Measurements from ENCODE around the gene HSPB2.

DNA sequence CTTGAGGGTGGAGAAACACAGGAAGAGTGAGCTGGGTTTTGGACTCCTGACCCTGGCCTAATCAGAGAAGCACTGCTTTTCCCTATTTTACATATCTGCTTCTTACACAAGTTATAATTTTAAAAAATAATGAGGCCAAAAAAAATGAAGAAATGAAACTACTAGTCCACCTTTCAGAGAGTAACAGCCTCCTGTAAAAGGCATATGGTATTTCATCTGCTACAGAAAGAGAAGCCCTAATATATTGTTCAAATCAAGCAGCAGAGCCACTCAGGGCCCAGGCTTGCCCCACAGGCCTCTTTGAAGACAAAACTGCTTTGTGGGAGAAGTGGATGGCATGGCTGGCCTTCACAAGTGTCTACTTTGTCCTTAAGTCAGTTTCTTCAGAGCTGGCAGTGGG, 34.6 kb downstream of the HSPB2 start:
- TF ChIP-seq, protein P1, sequence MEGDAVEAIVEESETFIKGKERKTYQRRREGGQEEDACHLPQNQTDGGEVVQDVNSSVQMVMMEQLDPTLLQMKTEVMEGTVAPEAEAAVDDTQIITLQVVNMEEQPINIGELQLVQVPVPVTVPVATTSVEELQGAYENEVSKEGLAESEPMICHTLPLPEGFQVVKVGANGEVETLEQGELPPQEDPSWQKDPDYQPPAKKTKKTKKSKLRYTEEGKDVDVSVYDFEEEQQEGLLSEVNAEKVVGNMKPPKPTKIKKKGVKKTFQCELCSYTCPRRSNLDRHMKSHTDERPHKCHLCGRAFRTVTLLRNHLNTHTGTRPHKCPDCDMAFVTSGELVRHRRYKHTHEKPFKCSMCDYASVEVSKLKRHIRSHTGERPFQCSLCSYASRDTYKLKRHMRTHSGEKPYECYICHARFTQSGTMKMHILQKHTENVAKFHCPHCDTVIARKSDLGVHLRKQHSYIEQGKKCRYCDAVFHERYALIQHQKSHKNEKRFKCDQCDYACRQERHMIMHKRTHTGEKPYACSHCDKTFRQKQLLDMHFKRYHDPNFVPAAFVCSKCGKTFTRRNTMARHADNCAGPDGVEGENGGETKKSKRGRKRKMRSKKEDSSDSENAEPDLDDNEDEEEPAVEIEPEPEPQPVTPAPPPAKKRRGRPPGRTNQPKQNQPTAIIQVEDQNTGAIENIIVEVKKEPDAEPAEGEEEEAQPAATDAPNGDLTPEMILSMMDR (IDR thresholded peaks at IDR 0.05), result no peak
- no peak for TF ChIP-seq POLR2A (IDR thresholded peaks at IDR 0.05)
